Keratinocyte (primary cell): ENCODE measurements around the gene UBE2E3.

Experiments
- EZH2 ChIP-seq: IDR thresholded peaks from one replicate; pipeline ENCODE4 v1.6.1; 2012; ENCODE audit warnings: inconsistent platforms, mild to moderate bottlenecking, low read length, moderate library complexity
- TF ChIP-seq, protein P1 (sequence below), 3 experiments: IDR thresholded peaks in 1 of 3; conservative IDR thresholded peaks in 1 of 3; optimal IDR thresholded peaks in 1 of 3; 2 replicates in 2 of 3; 3 replicates in 1 of 3; pipeline versions ENCODE3 to v1.5.1; 2011; ENCODE audit warnings: low read length in 3 of 3, mild to moderate bottlenecking in 3 of 3, moderate library complexity in 2 of 3, control low read depth in 1 of 3, inconsistent platforms in 1 of 3; ENCODE audit not compliant: insufficient read depth in 2 of 3; ENCODE audit errors: extremely low read depth in 1 of 3

DNA sequence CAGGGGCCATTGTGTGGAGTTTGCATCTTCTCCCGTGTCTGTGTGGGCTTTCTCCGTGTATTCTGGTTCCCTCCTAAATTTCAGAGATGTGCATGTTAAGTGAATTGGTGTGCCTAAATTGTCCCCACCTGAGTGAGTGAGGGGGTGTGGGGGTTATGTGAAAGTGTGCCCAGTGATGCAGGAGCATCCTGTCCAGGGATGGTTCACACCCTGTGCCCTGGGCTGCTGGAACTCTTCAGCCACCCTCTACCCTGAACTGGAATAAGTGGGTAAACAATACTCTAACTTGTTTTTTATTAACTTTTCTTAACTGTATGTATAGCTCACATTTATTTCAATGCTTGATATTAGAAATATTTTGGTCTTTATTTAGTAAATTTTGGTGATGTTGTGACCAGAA is 56.0 kb downstream of the UBE2E3 start:
- TF ChIP-seq EZH2: no peak
- TF ChIP-seq, protein P1, sequence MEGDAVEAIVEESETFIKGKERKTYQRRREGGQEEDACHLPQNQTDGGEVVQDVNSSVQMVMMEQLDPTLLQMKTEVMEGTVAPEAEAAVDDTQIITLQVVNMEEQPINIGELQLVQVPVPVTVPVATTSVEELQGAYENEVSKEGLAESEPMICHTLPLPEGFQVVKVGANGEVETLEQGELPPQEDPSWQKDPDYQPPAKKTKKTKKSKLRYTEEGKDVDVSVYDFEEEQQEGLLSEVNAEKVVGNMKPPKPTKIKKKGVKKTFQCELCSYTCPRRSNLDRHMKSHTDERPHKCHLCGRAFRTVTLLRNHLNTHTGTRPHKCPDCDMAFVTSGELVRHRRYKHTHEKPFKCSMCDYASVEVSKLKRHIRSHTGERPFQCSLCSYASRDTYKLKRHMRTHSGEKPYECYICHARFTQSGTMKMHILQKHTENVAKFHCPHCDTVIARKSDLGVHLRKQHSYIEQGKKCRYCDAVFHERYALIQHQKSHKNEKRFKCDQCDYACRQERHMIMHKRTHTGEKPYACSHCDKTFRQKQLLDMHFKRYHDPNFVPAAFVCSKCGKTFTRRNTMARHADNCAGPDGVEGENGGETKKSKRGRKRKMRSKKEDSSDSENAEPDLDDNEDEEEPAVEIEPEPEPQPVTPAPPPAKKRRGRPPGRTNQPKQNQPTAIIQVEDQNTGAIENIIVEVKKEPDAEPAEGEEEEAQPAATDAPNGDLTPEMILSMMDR (optimal IDR thresholded peaks at IDR 0.05 in 1 of 3, IDR thresholded peaks at IDR 0.05 in 1 of 3, conservative IDR thresholded peaks at IDR 0.05 in 1 of 3; ENCODE audit: extremely low read depth in 1 of 3, insufficient read depth in 2 of 3, low read length in 3 of 3): no peak
